Mesothelial cell of epicardium (in vitro differentiated cells): ENCODE results near the gene ADARB2. TPM values are rescaled to one million over a fixed set of nuclear protein-coding genes. Genes with fewer than 3 reads are reported as not detected.

Source experiments
- DNase-seq, 2 experiments: peaks; one replicate each; pipeline ENCODE4 v3.0.0; 2021; ENCODE audit warnings: low spot score in 2 of 2; ENCODE audit not compliant: unreplicated experiment in 2 of 2
- H3K27ac Mint-ChIP-seq: 2 replicates; pipeline ENCODE4 v1.8.0; 2021; ENCODE audit warnings: mixed read lengths
- H3K27me3 Mint-ChIP-seq: 2 replicates; pipeline ENCODE4 v1.8.0; 2021; ENCODE audit warnings: low read depth, mixed read lengths
- H3K36me3 Mint-ChIP-seq: 2 replicates; pipeline ENCODE4 v1.8.0; 2021; ENCODE audit warnings: mixed read lengths
- H3K4me1 Mint-ChIP-seq: 2 replicates; pipeline ENCODE4 v1.8.0; 2021; ENCODE audit warnings: mixed read lengths
- H3K4me3 Mint-ChIP-seq: 2 replicates; pipeline ENCODE4 v1.8.0; 2021; ENCODE audit warnings: mild to moderate bottlenecking, moderate library complexity, mixed read lengths
- H3K9me3 Mint-ChIP-seq: 2 replicates; pipeline ENCODE4 v1.8.0; 2021; ENCODE audit warnings: mixed read lengths
- total RNA-seq: library from RNA; stranded (reverse); gene quantifications from 3 replicates; pipeline ENCODE4 v1.2.1, GENCODE V29; 2021
- TF ChIP-seq, protein P1 (sequence below): fragments of 200-600 bp; sonication (generic); IDR thresholded peaks from one replicate; pipeline ENCODE4 v1.5.0; 2021; ENCODE audit warnings: antibody characterized with exemption; ENCODE audit not compliant: unreplicated experiment

ADARB2 gene
- total RNA-seq, 1 donor from 2014 or later = 0.38 TPM

DNA sequence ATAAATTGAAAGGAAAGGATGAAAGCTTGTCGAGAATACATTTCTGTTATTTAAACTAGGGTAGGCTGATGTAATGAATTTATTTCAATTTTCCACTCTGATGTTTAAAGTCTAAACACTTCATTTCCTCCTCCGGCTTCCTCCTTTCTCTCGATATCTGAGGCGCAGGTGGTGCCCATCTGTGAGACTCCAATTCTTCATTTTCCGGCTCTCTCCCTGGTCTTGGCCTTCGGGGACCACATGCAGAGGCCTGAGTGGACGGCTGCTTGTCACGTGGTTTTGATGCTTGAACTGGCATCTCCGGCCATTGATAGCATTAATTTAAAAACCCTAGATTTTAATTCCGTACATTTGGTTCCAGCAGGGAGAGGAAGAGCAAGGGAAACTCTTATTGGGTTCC lies 5.8 kb upstream of the ADARB2 start:
- H3K9me3 Mint-ChIP-seq = peaks cover 3% of the 10 kb centered on the region
- H3K27me3 Mint-ChIP-seq = peaks cover 80% of the 10 kb centered on the region
- H3K4me1 Mint-ChIP-seq = no peaks in the 10 kb centered on the region
- H3K36me3 Mint-ChIP-seq = no peaks in the 10 kb centered on the region
- no peak overlapping the region for H3K4me3 Mint-ChIP-seq
- no peak overlapping the region for H3K27ac Mint-ChIP-seq
- TF ChIP-seq, protein P1, sequence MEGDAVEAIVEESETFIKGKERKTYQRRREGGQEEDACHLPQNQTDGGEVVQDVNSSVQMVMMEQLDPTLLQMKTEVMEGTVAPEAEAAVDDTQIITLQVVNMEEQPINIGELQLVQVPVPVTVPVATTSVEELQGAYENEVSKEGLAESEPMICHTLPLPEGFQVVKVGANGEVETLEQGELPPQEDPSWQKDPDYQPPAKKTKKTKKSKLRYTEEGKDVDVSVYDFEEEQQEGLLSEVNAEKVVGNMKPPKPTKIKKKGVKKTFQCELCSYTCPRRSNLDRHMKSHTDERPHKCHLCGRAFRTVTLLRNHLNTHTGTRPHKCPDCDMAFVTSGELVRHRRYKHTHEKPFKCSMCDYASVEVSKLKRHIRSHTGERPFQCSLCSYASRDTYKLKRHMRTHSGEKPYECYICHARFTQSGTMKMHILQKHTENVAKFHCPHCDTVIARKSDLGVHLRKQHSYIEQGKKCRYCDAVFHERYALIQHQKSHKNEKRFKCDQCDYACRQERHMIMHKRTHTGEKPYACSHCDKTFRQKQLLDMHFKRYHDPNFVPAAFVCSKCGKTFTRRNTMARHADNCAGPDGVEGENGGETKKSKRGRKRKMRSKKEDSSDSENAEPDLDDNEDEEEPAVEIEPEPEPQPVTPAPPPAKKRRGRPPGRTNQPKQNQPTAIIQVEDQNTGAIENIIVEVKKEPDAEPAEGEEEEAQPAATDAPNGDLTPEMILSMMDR = no peak
- no peak for DNase-seq

DNA sequence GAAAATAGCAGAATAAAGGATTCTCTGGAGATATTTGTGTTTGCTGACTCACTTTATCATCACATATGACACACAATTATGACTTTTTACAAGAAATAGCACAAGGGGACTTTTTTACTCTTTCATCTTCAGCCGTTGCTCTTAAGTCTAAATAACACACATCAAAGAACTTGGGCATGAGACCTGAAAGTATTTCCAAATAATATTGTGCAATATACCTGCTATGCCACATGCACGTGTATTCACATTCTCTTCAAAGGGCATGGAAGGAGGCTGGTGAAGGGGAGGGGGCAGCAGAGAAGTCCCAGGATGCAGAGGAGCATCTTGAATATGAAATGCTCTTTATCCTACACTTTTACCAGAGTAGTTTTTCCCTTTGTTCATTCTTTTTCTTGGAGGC lies 4.1 kb upstream of the ADARB2 start:
- H3K27me3 Mint-ChIP-seq = peaks cover 94% of the 10 kb centered on the region

DNA sequence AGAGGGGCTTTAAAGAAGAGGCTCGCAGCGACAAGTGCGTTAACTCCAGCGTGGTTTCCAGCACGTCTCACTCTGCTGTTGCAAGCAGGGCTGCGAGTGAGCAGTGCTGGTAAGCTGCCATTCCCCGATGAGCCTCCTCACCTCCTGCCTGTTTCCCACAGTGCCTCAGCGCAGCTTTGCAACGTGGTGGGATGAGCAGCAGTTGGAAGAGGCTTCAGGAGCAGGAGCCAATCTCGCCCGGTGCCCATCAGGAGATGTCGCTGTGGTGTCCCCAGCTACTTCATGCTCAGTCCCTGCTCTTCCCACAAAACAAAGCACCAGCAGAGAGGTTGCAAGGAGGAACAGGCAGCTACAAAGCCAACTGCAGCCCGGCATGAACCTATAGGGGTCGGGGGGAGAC lies 2.4 kb upstream of the ADARB2 start:
- Mint-ChIP-seq H3K4me3 (no peak overlapping the region), H3K27me3 (peaks cover 98% of the 10 kb centered on the region), H3K9me3 (no peaks in the 10 kb centered on the region), H3K27ac (no peak overlapping the region), H3K4me1 (peaks cover 5% of the 10 kb centered on the region), H3K36me3 (no peaks in the 10 kb centered on the region)
- TF ChIP-seq, protein P1 = no peak
- DNase-seq = no peak

More for the DNA sequence above, 4.1 kb upstream of the ADARB2 start:
- DNase-seq = no peak
- Mint-ChIP-seq H3K4me1 (peaks cover 3% of the 10 kb centered on the region), H3K27ac (no peak overlapping the region), H3K9me3 (no peaks in the 10 kb centered on the region), H3K36me3 (no peaks in the 10 kb centered on the region), H3K4me3 (no peak overlapping the region)
- TF ChIP-seq, protein P1 = no peak

DNA sequence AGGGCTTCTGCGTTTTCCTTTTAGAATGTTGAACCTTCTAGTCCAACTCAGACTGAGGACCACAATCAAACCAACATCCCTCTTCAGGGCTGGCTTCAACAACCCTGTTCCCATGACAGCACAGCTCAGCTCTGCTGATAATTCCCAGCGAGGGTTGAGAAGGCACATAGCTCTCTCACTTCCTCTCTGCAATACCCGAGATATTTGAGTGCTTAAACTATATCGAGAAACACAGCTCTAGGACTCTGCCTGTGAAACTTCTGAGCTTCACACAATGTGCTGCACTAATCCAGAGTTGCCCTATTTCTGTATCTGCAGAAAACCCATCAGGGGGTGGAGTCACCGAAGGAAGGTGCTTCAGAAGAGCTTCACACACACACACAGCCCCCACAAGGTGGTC lies 1.6 kb upstream of the ADARB2 start:
- no peaks in the 10 kb centered on the region for H3K36me3 Mint-ChIP-seq
- peaks cover 98% of the 10 kb centered on the region for H3K27me3 Mint-ChIP-seq
- H3K9me3 Mint-ChIP-seq = no peaks in the 10 kb centered on the region
- DNase-seq = no peak
- H3K4me3 Mint-ChIP-seq = no peak overlapping the region
- TF ChIP-seq, protein P1 = no peak
- peaks cover 5% of the 10 kb centered on the region for H3K4me1 Mint-ChIP-seq
- no peak overlapping the region for H3K27ac Mint-ChIP-seq

DNA sequence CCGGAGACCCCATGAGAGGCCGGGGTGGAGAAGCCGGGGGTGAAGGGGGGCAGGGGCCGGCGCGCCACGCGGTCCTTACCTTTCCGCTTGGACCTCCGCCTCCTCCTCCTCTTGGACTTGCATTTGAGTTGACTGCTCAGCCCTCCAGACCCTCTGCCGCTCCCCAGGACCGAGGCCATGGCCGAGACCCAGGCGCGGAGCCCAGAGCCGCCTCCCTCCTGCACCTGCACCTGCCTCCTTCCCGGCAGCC lies 428 bp downstream of the ADARB2 start:
- Mint-ChIP-seq H3K36me3 (no peaks in the 10 kb centered on the region), H3K27me3 (peaks cover 97% of the 10 kb centered on the region), H3K9me3 (no peaks in the 10 kb centered on the region), H3K4me3 (peak overlapping the region; percentile 66), H3K27ac (no peak overlapping the region), H3K4me1 (peaks cover 5% of the 10 kb centered on the region)
- DNase-seq = peak in 1 of 2 experiments; percentile 49
- TF ChIP-seq, protein P1 = no peak
